IMR-90 (cell line): ENCODE results near the gene RAB9A. TPM values are rescaled to one million over a fixed set of nuclear protein-coding genes. Genes with fewer than 3 reads are reported as not detected.

Source experiments
- ATAC-seq: fragments of 200-7000 bp; cut with Tn5 transposase; 2 replicates; pipeline ENCODE4 v1.9.1; 2020; ENCODE audit warnings: low read depth, mild to moderate bottlenecking, moderate library complexity
- BruUV-seq: library from RNA; stranded (reverse); fragments of 400-500 nt; replicated peaks from 2 replicates; lab custom pipeline; 2021; lab: Mats Ljungman, UMichigan
- CTCF ChIA-PET: fragments of 300-600 bp; formaldehyde crosslinking; extraction: SDS; loops from one replicate; lab custom pipeline; 2021; ENCODE audit warnings: antibody characterized with exemption; lab: Yijun Ruan, JAX
- POLR2A ChIA-PET: fragments of 300-600 bp; sonication (Branson Sonifier 250); formaldehyde crosslinking; loops from one replicate; lab custom pipeline; 2022; ENCODE audit warnings: antibody characterized with exemption; ENCODE audit not compliant: unreplicated experiment; lab: Charles Lee
- DNase-seq: peaks from one replicate; pipeline ENCODE4 v3.0.0; 2013
- H2AFZ ChIP-seq: replicated peaks from 2 replicates; pipeline ENCODE3; 2013; ENCODE audit warnings: low read length, mild to moderate bottlenecking; ENCODE audit not compliant: poor library complexity
- H2AK5ac ChIP-seq: 2 replicates; pipeline ENCODE4 v1.6.1; 2013; ENCODE audit warnings: low read depth, low read length, inconsistent platforms
- H2AK9ac ChIP-seq: replicated peaks from 2 replicates; pipeline ENCODE3; 2013; ENCODE audit warnings: mild to moderate bottlenecking, low read depth, low read length, moderate library complexity; ENCODE audit not compliant: poor library complexity
- H2BK120ac ChIP-seq: 2 replicates; pipeline ENCODE4 v1.6.1; 2013; ENCODE audit warnings: low read depth, low read length, inconsistent platforms
- H2BK15ac ChIP-seq: 3 replicates; pipeline ENCODE4 v1.6.1; 2013; ENCODE audit warnings: low read depth, low read length, inconsistent platforms
- H2BK20ac ChIP-seq: 2 replicates; pipeline ENCODE4 v1.6.1; 2013; ENCODE audit warnings: low read depth, mild to moderate bottlenecking, inconsistent platforms, low read length, moderate library complexity
- H2BK5ac ChIP-seq: 2 replicates; pipeline ENCODE4 v1.6.1; 2013; ENCODE audit warnings: mild to moderate bottlenecking, low read depth, low read length, inconsistent platforms; ENCODE audit not compliant: poor library complexity, severe bottlenecking
- H3K14ac ChIP-seq: replicated peaks from 2 replicates; pipeline ENCODE4 v1.6.1; 2013; ENCODE audit warnings: low read depth, low read length, inconsistent platforms
- H3K18ac ChIP-seq: 2 replicates; pipeline ENCODE4 v1.6.1; 2013; ENCODE audit warnings: low read depth, low read length, control low read depth
- H3K23ac ChIP-seq: 2 replicates; pipeline ENCODE4 v1.6.1; 2013; ENCODE audit warnings: low read depth, low read length, inconsistent platforms
- H3K27ac ChIP-seq: 2 replicates; pipeline ENCODE4 v1.5.1; 2013; ENCODE audit warnings: mild to moderate bottlenecking, control low read depth, low read length; ENCODE audit not compliant: insufficient read depth
- H3K27me3 ChIP-seq: 2 replicates; pipeline ENCODE4 v1.6.1; 2013; ENCODE audit warnings: low read length; ENCODE audit not compliant: control insufficient read depth, insufficient read depth
- H3K36me3 ChIP-seq: 2 replicates; pipeline ENCODE4 v1.6.1; 2013; ENCODE audit warnings: low read length, mixed read lengths; ENCODE audit not compliant: control insufficient read depth, insufficient read depth
- H3K4ac ChIP-seq: 2 replicates; pipeline ENCODE4 v1.6.1; 2013; ENCODE audit warnings: low read depth, low read length, inconsistent platforms
- H3K4me1 ChIP-seq: 2 replicates; pipeline ENCODE4 v1.6.1; 2013; ENCODE audit warnings: low read length, mixed read lengths; ENCODE audit not compliant: control insufficient read depth, insufficient read depth
- H3K4me2 ChIP-seq: 2 replicates; pipeline ENCODE4 v1.6.1; 2013; ENCODE audit warnings: low read depth, mild to moderate bottlenecking, control low read depth, low read length, moderate library complexity
- H3K4me3 ChIP-seq: 2 replicates; pipeline ENCODE4 v1.5.1; 2013; ENCODE audit warnings: low read depth, mild to moderate bottlenecking, control low read depth, low read length, moderate library complexity; ENCODE audit not compliant: insufficient read depth
- H3K56ac ChIP-seq: 2 replicates; pipeline ENCODE4 v1.6.1; 2013; ENCODE audit warnings: low read length, inconsistent platforms; ENCODE audit not compliant: insufficient read depth; ENCODE audit errors: extremely low read depth
- H3K79me1 ChIP-seq, 2 experiments: 2 replicates each; pipeline ENCODE4 v1.6.1; 2013; ENCODE audit warnings: low read length in 2 of 2, inconsistent platforms in 1 of 2, low read depth in 1 of 2
- H3K9ac ChIP-seq: 2 replicates; pipeline ENCODE4 v1.6.1; 2013; ENCODE audit warnings: low read depth, low read length, control low read depth
- H3K9me1 ChIP-seq: 2 replicates; pipeline ENCODE4 v1.6.1; 2013; ENCODE audit warnings: low read length, inconsistent platforms; ENCODE audit not compliant: insufficient read depth
- H3K9me3 ChIP-seq: 2 replicates; pipeline ENCODE4 v1.6.1; 2013; ENCODE audit warnings: low read length; ENCODE audit not compliant: control insufficient read depth, insufficient read depth
- H4K20me1 ChIP-seq: 2 replicates; pipeline ENCODE4 v1.6.1; 2013; ENCODE audit warnings: low read length, inconsistent platforms; ENCODE audit not compliant: insufficient read depth
- H4K5ac ChIP-seq: 2 replicates; pipeline ENCODE4 v1.6.1; 2013; ENCODE audit warnings: mild to moderate bottlenecking, low read depth, low read length, control low read depth
- H4K8ac ChIP-seq, 2 experiments: 2 replicates each; pipeline ENCODE4 v1.6.1; 2013; ENCODE audit warnings: low read depth in 2 of 2, low read length in 2 of 2, control low read depth in 1 of 2, inconsistent platforms in 1 of 2
- H4K91ac ChIP-seq: 2 replicates; pipeline ENCODE4 v1.6.1; 2013; ENCODE audit warnings: low read depth, low read length, inconsistent platforms; ENCODE audit not compliant: insufficient read depth
- CEBPB ChIP-seq: IDR thresholded peaks from 2 replicates; pipeline ENCODE4 v1.6.1; 2012; ENCODE audit warnings: low read depth, low read length, improper control_type of control experiment
- CHD1 ChIP-seq: IDR thresholded peaks from 2 replicates; pipeline ENCODE4 v1.6.1; 2012; ENCODE audit warnings: low read depth, low read length, improper control_type of control experiment
- MAFK ChIP-seq: IDR thresholded peaks from 2 replicates; pipeline ENCODE4 v1.6.1; 2012; ENCODE audit warnings: low read depth, low read length, improper control_type of control experiment
- POLR2A ChIP-seq: IDR thresholded peaks from 2 replicates; pipeline ENCODE4 v1.6.1; 2012; ENCODE audit warnings: mild to moderate bottlenecking, low read depth, low read length
- RAD21 ChIP-seq: IDR thresholded peaks from 2 replicates; pipeline ENCODE4 v1.6.1; 2012; ENCODE audit warnings: low read length, improper control_type of control experiment
- SMC3 ChIP-seq: fragments of 150-350 bp; IDR thresholded peaks from 2 replicates; pipeline ENCODE4 v1.6.1; 2016; ENCODE audit warnings: low read depth, mild to moderate bottlenecking, antibody characterized with exemption, low read length, moderate library complexity
- WGBS, 2 experiments: methylation state at CpG; one replicate each; pipeline versions ENCODE4 v1.1.5 to v1.1.7; 2013; ENCODE audit warnings: missing lambda C conversion rate in 2 of 2; ENCODE audit not compliant: insufficient read length in 1 of 2; ENCODE audit errors: extremely low coverage in 2 of 2; 5-methylcytosine and 5-hydroxymethylcytosine counted together
- dilution Hi-C: fragments of 300-500 bp; cut with HindIII; formaldehyde crosslinking; loops from one replicate; pipeline ENCODE4 v1.14.3; 2018; ENCODE audit warnings: low sequenced_read_pairs; ENCODE audit not compliant: unreplicated experiment
- in situ Hi-C: fragments of 300-500 bp; cut with MboI; formaldehyde crosslinking; loops from 3 replicates; pipeline ENCODE4 v1.14.3; 2019; ENCODE audit warnings: low sequenced_read_pairs, inconsistent platforms, mixed read lengths
- intact Hi-C: fragments of 100-400 bp; cut with micrococcal nuclease; formaldehyde crosslinking; loops from 2 replicates; pipeline ENCODE4 v1.10.0; 2022
- polyA plus RNA-seq, 3 experiments: library from polyadenylated mRNA; depleted of rRNA; stranded (reverse); fragments of >200 nt; gene quantifications; 2 replicates each; pipeline ENCODE4 v1.2.3, GENCODE V29; 2012; ENCODE audit warnings: low replicate concordance in 1 of 3
- total RNA-seq: library from RNA; depleted of rRNA; stranded (reverse); fragments of >200 nt; gene quantifications from 2 replicates; pipeline ENCODE4 v1.2.3, GENCODE V29; 2012
- TF ChIP-seq, protein P1 (sequence below): fragments of 150-350 bp; IDR thresholded peaks from 2 replicates; pipeline ENCODE4 v1.6.1; 2017; ENCODE audit warnings: mild to moderate bottlenecking, antibody characterized with exemption, low read length, low read depth

The RAB9A gene
- total and polyA plus RNA-seq, 2 of the 4 experiments (the other 2 are of a cell fraction), result 15.8 to 22.3 TPM

- Histone ChIP-seq H4K8ac (no peak overlapping the region), H3K9me3 (no peaks in the 10 kb centered on the region), H3K18ac (no peak overlapping the region), H3K4me2 (no peak overlapping the region), H4K20me1 (peaks cover 68% of the 10 kb centered on the region), H3K27ac (no peak overlapping the region), H2BK20ac (no peak overlapping the region), H3K4ac (no peak overlapping the region), H2BK5ac (no peak overlapping the region), H3K36me3 (peaks cover 8% of the 10 kb centered on the region; the same call in 1 of the 2 replicates), H3K14ac (no peak overlapping the region), H2AFZ (no peak overlapping the region), H4K91ac (no peak overlapping the region), H2AK5ac (no peak overlapping the region), H3K4me3 (no peak overlapping the region), H3K79me1 (peaks cover 17 to 54% of the 10 kb centered on the region in 2 experiments), H3K23ac (no peak overlapping the region), H2BK120ac (no peak overlapping the region), H3K27me3 (no peaks in the 10 kb centered on the region; the same call in 1 of the 2 replicates), H3K4me1 (peaks cover 9% of the 10 kb centered on the region), H3K9me1 (peaks cover 3% of the 10 kb centered on the region; the same call in 1 of the 2 replicates), H3K56ac (no peak overlapping the region), H2BK15ac (no peak overlapping the region), H2AK9ac (no peak overlapping the region), H4K5ac (no peak overlapping the region), H3K9ac (no peak overlapping the region)
- DNase-seq (no peak), ATAC-seq (no peak)
- no CpG with 5 or more reads among the region's 1 CpG for WGBS, 2 experiments
- TF ChIP-seq CEBPB, result no peak
- no peak for TF ChIP-seq MAFK
- TF ChIP-seq, protein P1, sequence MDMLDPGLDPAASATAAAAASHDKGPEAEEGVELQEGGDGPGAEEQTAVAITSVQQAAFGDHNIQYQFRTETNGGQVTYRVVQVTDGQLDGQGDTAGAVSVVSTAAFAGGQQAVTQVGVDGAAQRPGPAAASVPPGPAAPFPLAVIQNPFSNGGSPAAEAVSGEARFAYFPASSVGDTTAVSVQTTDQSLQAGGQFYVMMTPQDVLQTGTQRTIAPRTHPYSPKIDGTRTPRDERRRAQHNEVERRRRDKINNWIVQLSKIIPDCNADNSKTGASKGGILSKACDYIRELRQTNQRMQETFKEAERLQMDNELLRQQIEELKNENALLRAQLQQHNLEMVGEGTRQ, result no peak
- TF ChIP-seq SMC3, result no peak
- TF ChIP-seq CHD1, result no peak
- no peak for TF ChIP-seq POLR2A
- TF ChIP-seq RAD21, result no peak
- POLR2A ChIA-PET, result no interaction called here
- CTCF ChIA-PET, result no interaction called here
- dilution Hi-C loops (no loop called here), intact Hi-C loops (no loop called here), in situ Hi-C loops (no loop called here)
- no TSS peak for BruUV-seq
Observed at GRCh38 chrX:13698432-13698831, 9.5 kb downstream of the RAB9A start.
